H54 (cell line): ENCODE results near the gene LDHD.
"Not testable (repeated sequence)": the region's sequence is repeated elsewhere in the genome, so short reads cannot be mapped to it uniquely, and the experiment has no call there.

Source experiments
- DNase-seq: peaks from one replicate; pipeline ENCODE4 v3.0.0; 2011; ENCODE audit warnings: low spot score, mixed read lengths; ENCODE audit not compliant: insufficient read length
- FAIRE-seq: peaks from 3 replicates; lab custom pipeline; 2011; peaks lifted over from hg19 to GRCh38; lab: Jason Lieb, UNC
- POLR2A ChIP-seq: IDR thresholded peaks from 2 replicates; pipeline ENCODE4 v1.6.1; 2011; ENCODE audit warnings: low read depth, mild to moderate bottlenecking, low read length

LDHD gene

GRCh38 chr16:75099738-75100602, 16.6 kb downstream of the LDHD start:
- peak; percentile 23 for FAIRE-seq
- TF ChIP-seq POLR2A: no peak
- peak; percentile 66 for DNase-seq

DNA sequence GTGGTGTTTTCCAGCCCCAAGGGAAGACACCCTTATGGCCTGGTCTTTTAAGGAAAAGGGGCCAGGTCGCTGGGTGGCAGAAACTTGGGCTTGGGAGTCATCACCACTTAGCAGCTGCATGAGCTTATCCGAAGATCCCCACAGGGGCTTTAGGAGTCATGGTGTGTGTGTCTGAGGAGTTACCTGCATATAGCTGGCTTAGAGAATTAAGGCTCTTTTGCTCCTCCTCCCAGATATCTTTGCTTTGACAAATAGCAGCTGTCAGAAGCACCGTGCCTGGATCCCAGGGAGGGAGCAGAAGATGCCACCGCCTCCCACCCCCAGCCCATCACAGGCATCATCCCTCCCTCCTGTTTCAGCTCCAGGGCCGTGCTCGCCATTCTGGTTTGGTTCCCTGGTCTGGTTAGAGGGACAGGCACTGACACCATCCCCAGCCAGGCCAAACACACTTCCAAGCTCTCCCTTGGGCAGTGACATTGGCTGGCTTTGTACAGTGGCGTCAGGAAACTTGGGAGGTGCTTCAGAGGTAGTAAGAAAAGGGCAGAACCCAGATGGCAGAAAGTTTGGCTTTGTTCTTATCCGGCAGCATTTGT, 17.4 kb downstream of the LDHD start:
- no peak for TF ChIP-seq POLR2A
- DNase-seq: no peak
- no peak for FAIRE-seq

GRCh38 chr16:75097941-75098901, 18.4 kb downstream of the LDHD start:
- no peak for TF ChIP-seq POLR2A
- DNase-seq: no peak
- no peak for FAIRE-seq

- TF ChIP-seq POLR2A: no peak
- DNase-seq (no peak), FAIRE-seq (no peak)
Observed at GRCh38 chr16:75097191-75097761, 19.3 kb downstream of the LDHD start.

GRCh38 chr16:75096656-75097055, 19.9 kb downstream of the LDHD start:
- no peak for DNase-seq
- no peak for TF ChIP-seq POLR2A

DNA sequence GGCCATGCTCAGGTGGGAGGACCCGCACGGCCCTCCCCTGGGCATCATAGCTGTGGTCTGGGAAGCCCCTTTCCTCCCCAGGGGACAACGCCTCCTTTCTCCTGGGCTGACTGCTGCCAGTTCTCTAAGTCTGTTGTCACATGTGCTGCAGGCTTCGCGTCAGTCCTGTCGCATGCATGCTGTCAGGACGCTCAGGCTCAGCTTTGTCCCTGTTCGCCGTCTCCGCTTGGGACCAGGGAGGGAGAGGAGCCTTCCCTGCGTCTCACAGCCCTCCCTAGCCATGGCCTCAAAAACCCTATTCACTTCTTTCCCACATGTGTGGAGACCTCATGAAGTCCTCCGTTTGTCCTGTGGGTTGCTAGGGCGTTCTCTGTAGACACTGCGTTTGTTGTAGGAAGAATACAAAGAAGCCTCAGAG, 21.4 kb downstream of the LDHD start:
- FAIRE-seq (no peak), DNase-seq (no peak)
- TF ChIP-seq POLR2A: no peak

More at GRCh38 chr16:75096656-75097055, 19.9 kb downstream of the LDHD start:
- no peak for FAIRE-seq

GRCh38 chr16:75093598-75094540, 22.7 kb downstream of the LDHD start:
- no peak for FAIRE-seq
- TF ChIP-seq POLR2A: no peak

DNA sequence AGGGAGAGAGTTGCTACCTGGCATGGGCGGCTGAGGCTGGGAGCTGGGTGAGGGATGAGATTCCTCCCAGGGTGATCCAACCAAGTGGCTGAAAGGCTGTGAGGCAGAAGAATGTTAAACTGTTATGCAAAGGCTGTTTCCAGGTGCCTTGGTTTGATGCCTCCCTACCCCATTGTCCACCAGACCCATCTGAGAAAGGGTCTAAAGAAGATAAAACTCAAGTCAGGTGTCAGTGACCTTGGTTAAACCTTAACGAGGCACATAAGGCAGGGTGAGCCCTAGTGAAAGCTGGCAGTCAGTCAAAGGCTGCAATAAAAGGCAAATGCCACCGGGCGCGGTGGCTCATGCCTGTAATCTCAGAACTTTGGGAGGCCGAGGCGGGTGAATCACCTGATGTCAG, 23.8 kb downstream of the LDHD start:
- DNase-seq: no peak

More at GRCh38 chr16:75093598-75094540, 22.7 kb downstream of the LDHD start:
- DNase-seq: no peak

DNA sequence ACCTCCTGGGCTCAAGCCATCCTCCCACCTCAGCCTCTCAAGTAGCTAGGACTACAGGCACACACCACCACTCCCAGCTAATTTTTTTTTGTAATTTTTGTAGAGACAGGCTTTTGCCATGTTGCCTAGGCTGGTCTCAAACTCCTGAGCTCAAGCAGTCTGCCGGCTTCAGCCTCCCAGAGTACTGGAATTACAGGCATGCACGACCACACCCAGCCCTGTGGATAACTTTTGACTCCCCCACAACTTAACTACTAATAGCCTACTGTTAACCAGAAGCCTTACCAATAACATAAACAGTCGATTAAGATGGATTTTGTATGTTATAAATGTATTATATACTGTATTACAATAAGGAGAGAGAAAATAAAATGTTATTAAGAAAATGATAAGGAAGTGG, 25.0 kb downstream of the LDHD start:
- DNase-seq, FAIRE-seq: not testable (repeated sequence)

More for the DNA sequence above, 23.8 kb downstream of the LDHD start:
- FAIRE-seq: no peak
- no peak for TF ChIP-seq POLR2A

GRCh38 chr16:75090899-75091298, 25.7 kb downstream of the LDHD start:
- not testable (repeated sequence) for DNase-seq

DNA sequence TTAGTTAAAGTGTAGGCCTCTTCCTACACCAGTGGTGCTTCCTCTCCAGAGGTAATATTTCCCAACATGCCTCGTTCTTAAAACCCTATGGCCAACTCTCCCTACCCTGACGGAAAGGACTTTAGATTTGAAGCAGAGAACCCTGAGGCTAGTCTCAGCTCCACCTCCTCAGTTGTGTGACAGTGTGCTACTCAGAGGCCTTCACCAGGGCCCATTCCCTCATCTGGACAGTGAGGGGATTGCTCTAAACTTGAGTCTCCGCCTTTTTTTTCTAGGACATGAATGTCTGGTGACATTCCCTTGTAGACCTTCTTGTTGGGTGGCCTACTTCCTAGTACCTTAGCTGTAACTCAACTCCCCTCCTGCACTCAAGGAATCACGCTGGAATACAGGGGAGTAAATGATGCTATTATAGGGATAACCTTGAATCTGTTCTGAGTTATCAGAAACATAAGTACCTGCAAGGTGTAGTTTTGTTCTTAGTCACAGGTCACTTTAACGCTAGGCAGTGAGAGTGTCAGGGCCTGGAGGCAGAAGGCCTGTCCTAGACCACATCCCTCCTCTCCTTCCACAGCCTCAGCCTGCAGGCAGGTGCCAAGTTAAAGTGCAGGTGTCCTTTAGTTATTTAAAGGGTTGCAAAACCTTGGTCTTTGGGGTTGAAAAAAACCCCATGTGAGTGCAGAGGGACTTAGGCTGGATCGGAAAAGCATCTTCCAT, 26.9 kb downstream of the LDHD start:
- no peak for TF ChIP-seq POLR2A
- FAIRE-seq (no peak), DNase-seq (no peak)

More at GRCh38 chr16:75090899-75091298, 25.7 kb downstream of the LDHD start:
- not testable (repeated sequence) for FAIRE-seq

GRCh38 chr16:75088934-75089333, 27.6 kb downstream of the LDHD start:
- DNase-seq (no peak), FAIRE-seq (no peak)
- TF ChIP-seq POLR2A: no peak
